NCI-H82 treated with DMSO at 0.1 percent for 48 hours (cell line): ENCODE measurements around the gene ANO2.

Source experiments
- DNase-seq: peaks from one replicate; lab custom pipeline; 2025; ENCODE audit not compliant: unreplicated experiment; lab: John Stamatoyannopoulos, UW

The ANO2 gene

GRCh38 chr12:5627053-5627630 is 317.9 kb downstream of the ANO2 start:
- no peak for DNase-seq

- DNase-seq: no peak
Observed at GRCh38 chr12:5626151-5626550, 318.9 kb downstream of the ANO2 start.

- DNase-seq: peak; percentile 6
Observed at GRCh38 chr12:5624486-5625272, 320.4 kb downstream of the ANO2 start.

GRCh38 chr12:5623411-5623810 is 321.6 kb downstream of the ANO2 start:
- DNase-seq: peak; percentile 92

DNA sequence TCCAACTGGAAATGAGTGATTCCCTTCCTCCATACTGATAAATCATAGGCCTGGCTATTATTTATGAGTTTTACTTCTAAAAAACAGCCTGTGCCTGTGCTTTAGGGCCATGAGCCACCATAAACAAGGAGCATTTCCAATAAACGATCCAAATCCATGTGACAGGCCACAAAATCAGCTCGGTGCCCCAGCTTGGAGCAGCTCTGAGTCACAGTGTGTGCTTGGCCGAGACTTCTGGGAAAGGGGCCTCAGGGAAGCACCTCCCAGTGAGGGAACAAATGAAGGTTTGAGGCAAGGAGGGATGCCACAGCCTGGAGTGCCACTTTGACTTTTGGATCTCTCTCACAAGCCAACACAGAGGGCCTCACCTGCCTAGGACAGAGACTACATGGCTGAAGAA is 322.8 kb downstream of the ANO2 start:
- no peak for DNase-seq

- no peak for DNase-seq
Observed at GRCh38 chr12:5621329-5621728, 323.7 kb downstream of the ANO2 start.

DNA sequence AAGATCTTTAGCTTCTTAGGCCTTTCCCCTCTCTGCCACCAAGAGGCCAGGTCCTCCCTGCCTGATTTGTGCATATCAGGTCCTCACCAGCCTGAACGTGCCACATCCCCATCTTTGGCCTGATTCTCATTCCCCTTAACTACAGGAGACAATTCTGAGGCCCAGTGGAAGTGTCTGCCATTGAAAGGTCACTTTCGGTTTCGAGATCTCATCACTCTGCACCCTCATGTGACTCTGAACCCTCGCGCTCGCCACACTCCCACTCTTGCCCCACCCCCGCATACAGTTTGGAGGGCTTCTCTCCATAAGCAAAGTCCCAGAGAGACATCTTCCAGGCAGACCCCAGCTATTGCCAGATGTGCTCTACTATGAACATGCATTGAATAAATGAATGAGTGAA is 324.2 kb downstream of the ANO2 start:
- DNase-seq: no peak

DNA sequence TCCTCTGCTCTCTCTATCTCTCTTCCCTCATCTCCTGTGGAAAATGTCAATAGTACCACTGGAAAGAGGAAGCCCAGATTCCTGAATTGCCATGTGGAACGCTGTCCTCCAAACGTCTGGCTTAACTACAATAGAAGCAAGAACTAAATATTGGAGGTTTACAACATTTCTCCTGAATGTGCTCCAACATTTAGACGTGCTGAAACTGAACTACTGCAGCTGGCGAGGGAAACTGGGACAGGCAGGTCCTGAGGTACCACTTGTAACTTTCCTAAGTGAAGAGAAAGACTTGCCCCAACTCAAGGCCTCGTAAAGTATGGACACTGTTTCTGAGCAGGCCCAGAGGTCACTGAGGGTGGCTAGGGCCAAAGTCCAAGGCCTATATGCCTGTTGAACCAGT is 325.4 kb downstream of the ANO2 start:
- no peak for DNase-seq

DNA sequence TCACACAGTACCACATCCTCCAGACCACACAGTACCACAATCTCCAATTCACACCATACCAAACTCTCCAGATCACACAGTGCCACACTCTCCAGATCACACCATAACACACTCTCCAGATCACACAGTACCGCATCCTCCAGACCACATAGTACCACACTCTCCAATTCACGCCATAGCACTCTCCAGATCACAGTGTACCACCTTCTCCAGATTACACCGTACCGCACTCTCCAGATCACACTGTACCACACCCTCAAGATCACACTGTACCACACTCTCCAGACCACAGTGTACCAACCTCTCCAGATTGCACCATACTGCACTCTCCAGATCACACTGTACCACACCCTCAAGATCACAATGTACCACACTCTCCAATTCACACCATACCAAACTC is 328.2 kb downstream of the ANO2 start:
- DNase-seq: no peak

- DNase-seq: no peak
Observed at GRCh38 chr12:5615760-5616159, 329.3 kb downstream of the ANO2 start.

- no peak for DNase-seq
Observed at GRCh38 chr12:5614256-5614655, 330.8 kb downstream of the ANO2 start.

- DNase-seq: peak; percentile 88
Observed at GRCh38 chr12:5612556-5613410, 332.3 kb downstream of the ANO2 start.

- no peak for DNase-seq
Observed at GRCh38 chr12:5611162-5611561, 333.9 kb downstream of the ANO2 start.

GRCh38 chr12:5599378-5599777 is 345.7 kb downstream of the ANO2 start:
- DNase-seq: no peak

- DNase-seq: no peak
Observed at GRCh38 chr12:5593998-5594397, 351.1 kb downstream of the ANO2 start.

- DNase-seq: no peak
Observed at GRCh38 chr12:5593086-5593485, 352.0 kb downstream of the ANO2 start.

- DNase-seq: no peak
Observed at GRCh38 chr12:5592310-5592709, 352.7 kb downstream of the ANO2 start.

- DNase-seq: no peak
Observed at GRCh38 chr12:5590316-5590715, 354.7 kb downstream of the ANO2 start.

GRCh38 chr12:5589054-5589453 is 356.0 kb downstream of the ANO2 start:
- DNase-seq: peak; percentile 69

DNA sequence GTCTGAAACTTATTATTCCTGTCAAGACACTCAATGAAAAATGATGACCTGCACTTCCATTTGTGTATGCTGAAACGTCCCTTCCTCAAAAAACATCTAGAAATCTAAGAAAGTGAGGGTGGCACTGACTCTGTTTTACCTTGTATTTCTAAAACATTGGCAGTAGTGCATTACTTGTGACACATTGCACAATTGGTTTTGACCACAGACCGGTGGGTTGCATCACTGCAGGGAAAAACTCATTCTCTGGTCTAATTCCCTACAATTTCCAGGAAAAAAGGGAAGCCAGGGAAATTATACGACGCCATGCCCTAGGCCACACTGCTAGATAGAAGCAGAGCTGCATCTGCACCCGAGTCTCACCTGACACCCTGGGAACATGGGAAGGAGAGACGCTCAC is 356.5 kb downstream of the ANO2 start:
- DNase-seq: no peak

DNA sequence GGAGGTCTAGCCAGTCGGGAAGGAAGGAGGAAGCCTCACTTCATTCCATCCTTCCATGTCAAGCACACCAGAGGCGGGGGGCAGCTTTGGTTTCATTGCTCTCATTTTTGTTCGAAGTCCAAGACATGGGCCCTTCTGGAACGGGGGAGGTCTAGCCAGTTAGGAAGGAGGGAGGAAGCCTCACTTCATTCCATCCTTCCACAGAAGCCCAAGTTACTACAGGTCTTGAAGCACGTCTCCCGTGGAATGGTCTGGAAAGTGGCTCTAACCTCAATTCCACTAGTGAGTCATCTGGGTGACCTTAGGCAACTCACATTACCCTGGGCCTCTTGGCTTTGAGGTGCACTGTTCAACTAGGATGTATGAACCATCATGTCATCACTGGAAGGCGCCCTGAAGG is 356.9 kb downstream of the ANO2 start:
- no peak for DNase-seq

DNA sequence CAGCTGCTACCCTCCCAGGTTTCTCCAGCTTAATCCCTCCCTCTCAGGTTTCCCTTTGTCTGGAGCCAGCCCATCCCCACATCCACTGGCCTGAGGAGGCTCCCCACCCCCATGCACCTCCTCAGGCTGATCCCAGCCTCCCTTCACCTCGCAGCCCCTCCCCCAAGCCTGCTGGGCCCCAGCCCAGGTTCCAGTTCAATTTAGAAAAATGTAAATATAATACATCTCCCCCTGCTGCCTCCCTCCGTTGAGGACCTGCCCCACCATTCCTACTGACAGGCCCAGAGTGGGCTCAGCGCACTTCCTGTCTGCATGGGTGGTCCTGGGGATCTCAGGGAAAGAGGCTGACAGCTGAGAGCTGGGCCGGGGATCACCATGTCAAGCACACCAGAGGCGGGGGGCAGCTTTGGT is 357.3 kb downstream of the ANO2 start:
- peak; percentile 86 for DNase-seq
